ENCODE data around the gene DGKG.

Gene DGKG

DNA sequence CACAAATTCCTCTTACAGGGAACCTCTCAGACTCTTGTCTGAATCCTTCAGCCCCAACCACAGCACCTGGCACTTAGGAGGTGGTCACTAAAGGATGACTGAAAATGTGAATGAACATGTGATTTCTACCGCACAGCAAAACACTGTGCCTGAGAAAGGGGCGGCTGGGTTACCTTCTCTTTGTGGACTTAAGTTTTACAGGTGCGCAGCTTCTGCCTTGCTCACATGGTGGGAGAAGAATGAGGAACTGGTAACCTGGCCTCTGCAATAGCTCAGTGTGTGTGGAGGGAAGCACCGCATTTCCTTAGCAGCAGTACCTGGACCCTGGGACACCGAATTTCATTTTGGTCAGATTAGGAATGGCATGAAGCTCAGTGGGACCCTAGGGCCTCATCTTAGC is 243.3 kb downstream of the DGKG start:
- Histone ChIP-seq H3K9me3 (ENCODE audit: control insufficient read depth, low read depth, low read length) (no peaks in the 10 kb centered on the region), H3K4me1 (ENCODE audit: control insufficient read depth, low read depth, low read length) (peaks cover 15% of the 10 kb centered on the region), H3K27ac (ENCODE audit: low read length) (no peak overlapping the region), H3K27me3 (ENCODE audit: control insufficient read depth, insufficient read depth, low read length) (peaks cover 29% of the 10 kb centered on the region), H3K9ac (ENCODE audit: low read length) (no peak overlapping the region), H3K36me3 (ENCODE audit: control insufficient read depth, low read depth, low read length) (no peaks in the 10 kb centered on the region), H3K4me3 (ENCODE audit: low read length) (no peak overlapping the region)

DNA sequence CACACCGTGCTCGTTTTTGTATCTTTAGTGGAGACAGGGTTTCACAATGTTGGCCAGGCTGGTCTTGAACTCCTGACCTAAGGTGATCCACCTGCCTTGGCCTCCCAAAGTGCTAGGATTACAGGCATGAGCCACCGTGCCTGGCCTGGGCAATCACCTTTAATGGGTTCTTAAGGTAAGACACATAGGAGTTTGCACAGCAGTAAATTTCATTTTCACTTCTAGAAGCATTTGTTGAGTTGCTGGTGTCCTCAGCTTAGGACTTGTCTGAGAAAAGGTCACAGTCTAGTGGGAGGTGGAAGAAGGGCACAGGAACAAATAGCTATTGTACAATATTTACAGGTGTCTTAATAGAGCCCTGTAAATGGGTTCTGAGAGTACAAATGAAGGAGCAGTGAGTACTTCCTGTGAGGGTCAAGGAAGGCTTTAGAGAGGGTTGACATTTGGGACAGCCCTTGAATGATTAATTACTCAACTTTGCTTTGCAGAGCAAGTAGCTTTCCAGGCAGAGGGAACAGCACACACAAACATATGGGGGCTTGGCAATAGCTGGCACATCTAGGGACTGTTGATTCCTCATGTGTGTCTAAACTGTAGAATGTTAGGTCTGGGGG is 244.4 kb downstream of the DGKG start:
- Histone ChIP-seq H3K9ac (ENCODE audit: low read length) (no peak overlapping the region), H3K4me3 (ENCODE audit: low read length) (no peak overlapping the region), H3K4me1 (ENCODE audit: control insufficient read depth, low read depth, low read length) (peaks cover 13% of the 10 kb centered on the region), H3K36me3 (ENCODE audit: control insufficient read depth, low read depth, low read length) (no peaks in the 10 kb centered on the region), H3K27me3 (ENCODE audit: control insufficient read depth, insufficient read depth, low read length) (peaks cover 40% of the 10 kb centered on the region), H3K9me3 (ENCODE audit: control insufficient read depth, low read depth, low read length) (no peaks in the 10 kb centered on the region), H3K27ac (ENCODE audit: low read length) (no peak overlapping the region)

DNA sequence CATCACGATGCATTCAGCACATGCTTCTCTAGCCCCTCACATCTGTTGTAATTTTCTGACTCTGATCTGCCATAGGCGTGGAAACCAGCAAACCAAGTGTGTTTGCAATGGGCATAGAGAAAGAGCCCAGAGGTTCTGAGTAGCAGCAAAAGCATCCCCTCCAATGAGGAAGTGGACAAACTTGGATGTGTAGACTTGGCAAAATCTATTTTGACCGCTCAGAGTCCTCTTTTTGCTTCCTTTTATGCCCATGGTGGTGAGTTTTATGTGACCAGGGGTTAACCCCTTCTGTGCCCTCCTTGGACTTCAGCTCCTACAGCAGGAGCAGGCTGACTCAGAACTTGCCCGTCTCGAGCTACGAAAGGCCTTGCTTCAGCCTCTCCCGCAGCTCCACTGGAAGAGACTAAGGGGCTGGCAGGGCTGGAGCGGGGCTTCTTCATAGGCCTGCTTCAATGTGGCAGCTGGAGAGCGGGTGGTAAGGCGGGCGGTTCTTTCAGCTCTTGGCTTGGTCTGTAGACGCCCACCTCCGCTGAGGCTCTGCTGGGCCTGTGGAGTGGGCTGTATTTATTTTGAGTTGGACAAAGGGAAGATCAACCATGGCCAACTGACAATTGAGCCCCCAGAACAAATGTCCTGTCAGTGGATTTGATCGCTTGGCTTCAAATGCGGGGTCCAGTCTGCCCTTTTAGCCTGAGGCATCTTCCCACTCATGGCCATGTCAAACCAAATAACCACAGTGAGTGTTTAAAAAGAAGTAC is 246.6 kb downstream of the DGKG start:
- Histone ChIP-seq H3K9ac (ENCODE audit: low read length) (no peak overlapping the region), H3K27ac (ENCODE audit: low read length) (no peak overlapping the region), H3K4me3 (ENCODE audit: low read length) (no peak overlapping the region), H3K27me3 (ENCODE audit: control insufficient read depth, insufficient read depth, low read length) (peaks cover 62% of the 10 kb centered on the region), H3K9me3 (ENCODE audit: control insufficient read depth, low read depth, low read length) (no peaks in the 10 kb centered on the region), H3K4me1 (ENCODE audit: control insufficient read depth, low read depth, low read length) (no peaks in the 10 kb centered on the region), H3K36me3 (ENCODE audit: control insufficient read depth, low read depth, low read length) (no peaks in the 10 kb centered on the region)

DNA sequence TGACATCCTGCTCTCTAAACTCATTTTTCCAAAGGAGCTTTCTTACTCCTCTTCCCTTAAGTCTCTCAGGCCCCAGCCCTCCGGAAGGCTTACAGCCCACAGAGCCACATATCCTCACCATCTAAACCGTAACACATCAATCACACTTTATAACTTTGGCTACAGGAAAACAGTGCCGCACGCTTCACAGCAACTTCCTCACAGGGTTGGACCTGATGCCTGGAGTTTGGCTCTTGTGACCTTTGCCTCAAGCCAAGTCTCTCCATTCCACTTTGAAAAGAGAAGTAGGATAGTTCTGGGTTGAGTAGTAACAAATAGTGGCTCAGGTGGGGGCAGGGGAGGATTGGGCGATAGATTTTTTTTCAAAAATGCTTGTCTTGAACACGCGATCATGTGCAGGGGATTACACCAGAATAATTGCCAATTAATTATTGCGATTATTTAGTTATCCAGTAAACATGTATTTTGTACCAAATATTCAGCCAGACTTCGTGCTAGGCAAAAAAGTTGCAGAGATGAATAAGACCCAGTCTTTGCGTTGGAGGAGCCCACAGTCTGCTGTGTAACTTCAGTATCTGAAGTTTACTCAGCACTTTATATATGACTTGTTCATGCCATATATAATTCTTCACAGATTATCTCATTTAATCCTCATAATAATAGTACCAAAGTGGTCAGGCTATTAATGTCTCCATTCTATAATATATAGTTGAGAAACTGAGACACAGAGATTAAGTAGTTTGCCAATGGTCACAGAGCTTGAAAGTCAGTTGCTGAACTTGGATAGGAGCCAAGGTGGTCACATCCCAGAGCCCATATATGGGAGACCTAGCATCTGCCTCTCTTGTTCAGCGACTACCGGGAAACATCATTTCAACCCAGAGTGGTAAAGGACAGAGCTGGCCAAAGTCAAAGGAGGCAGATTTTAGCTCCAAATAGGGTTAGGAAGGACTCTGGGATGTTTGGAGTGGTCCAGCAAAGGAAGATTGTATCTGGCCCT is 250.8 kb downstream of the DGKG start:
- no peaks in the 10 kb centered on the region for H3K9me3 ChIP-seq (ENCODE audit: control insufficient read depth, low read depth, low read length)
- no peak overlapping the region for H3K27ac ChIP-seq (ENCODE audit: low read length)
- no peak overlapping the region for H3K9ac ChIP-seq (ENCODE audit: low read length)
- H3K4me3 ChIP-seq (ENCODE audit: low read length): no peak overlapping the region
- peaks cover 9% of the 10 kb centered on the region for H3K4me1 ChIP-seq (ENCODE audit: control insufficient read depth, low read depth, low read length)
- H3K27me3 ChIP-seq (ENCODE audit: control insufficient read depth, insufficient read depth, low read length): peaks cover 80% of the 10 kb centered on the region
- H3K36me3 ChIP-seq (ENCODE audit: control insufficient read depth, low read depth, low read length): no peaks in the 10 kb centered on the region

DNA sequence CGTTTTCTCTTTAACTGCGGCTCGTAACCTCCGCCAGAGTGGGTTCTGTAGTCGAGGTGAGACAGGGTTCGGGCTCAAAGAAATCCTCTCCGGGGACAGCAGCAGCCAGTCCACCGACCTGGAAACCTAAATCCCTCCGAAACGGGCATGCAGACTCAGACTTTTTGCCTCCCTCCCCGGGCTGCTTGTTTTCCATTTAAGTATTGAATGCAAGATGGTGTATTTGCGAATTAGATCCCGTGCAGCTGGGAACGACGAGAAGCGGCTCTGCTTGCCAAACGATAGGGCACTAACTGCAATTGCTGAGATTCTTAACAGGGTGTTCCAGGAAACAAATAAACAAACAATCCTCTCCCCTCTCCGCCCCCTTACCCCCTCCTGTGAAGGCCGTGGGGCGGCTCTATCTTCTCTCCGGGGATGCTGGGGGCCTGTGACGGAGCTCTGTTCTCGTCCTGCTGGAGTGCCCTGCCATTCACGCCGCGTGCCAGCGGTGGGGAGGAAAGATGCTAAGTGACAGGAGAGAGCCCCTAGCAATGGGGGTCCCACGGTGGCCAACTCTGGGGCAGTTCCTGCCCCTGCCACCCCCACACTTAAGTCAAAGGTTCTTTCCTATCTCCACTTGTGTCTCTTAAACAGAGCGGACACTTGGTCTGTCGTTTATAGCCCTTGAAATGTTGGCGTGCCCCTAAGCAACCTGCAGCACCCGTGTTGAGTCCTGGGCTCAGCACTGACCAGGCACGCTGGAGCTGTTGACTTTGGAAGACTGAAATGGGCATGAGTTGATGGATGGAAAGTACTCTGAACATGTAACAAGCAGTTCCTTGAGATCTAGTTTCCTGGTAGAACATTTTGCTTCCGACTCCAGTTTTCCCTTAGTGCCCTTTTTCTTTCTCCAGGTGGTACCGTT is 251.9 kb downstream of the DGKG start:
- Histone ChIP-seq H3K9ac (ENCODE audit: low read length) (peak overlapping the region; percentile 62), H3K4me1 (ENCODE audit: control insufficient read depth, low read depth, low read length) (peaks cover 9% of the 10 kb centered on the region), H3K9me3 (ENCODE audit: control insufficient read depth, low read depth, low read length) (no peaks in the 10 kb centered on the region), H3K4me3 (ENCODE audit: low read length) (peak overlapping the region; percentile 79), H3K27ac (ENCODE audit: low read length) (no peak overlapping the region), H3K36me3 (ENCODE audit: control insufficient read depth, low read depth, low read length) (no peaks in the 10 kb centered on the region), H3K27me3 (ENCODE audit: control insufficient read depth, insufficient read depth, low read length) (peaks cover 82% of the 10 kb centered on the region)

DNA sequence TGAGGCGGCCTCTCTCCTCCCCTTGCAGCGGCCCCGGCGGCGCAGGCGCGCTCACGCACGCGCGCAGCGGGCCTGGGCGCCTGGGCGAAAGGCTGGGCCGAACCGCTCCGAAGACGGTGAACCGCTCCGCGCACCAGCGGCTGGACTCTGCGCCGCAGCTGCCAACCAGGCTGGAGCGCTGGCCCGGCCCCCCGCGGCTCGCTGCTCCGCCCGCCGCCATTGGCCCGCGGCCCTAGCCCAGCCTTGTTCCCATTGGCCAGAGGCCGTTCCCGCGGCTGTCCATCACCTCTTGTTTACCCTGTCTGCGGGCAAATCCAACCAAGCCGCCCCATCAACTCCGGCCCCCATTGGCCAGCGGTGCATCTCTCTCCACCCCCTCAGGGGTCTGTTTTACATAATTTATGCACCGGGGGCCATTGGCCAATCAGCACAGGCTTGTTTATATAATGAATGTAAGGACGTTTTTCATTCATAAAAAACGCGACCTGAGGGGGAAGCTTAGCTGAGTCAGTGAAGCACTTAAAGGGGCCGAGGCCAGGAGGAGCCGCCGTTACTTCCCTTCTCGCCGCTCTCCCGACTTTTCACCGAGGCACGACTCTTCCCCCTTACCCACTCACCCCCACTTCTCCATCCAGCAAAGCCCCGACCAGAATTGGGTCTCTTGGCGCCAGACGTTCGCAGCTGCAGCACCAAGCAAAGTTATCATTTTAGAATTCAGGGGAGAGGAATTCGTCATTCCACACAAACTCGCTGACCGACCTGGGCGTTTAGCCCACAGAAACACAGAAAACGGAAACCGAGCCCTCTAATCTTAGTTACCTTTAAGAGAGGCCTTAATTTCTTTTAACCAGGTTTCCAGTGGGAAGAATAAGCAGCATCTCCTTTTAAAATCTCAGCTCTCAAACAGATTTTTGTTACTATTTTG is 252.8 kb downstream of the DGKG start, which contains the start of gene ETV5:
Gene ETV5, minus strand, starts transcription at position 149 of the 925 bp plus-strand sequence. CDS start 3,221 bp downstream, outside the sequence.
- Histone ChIP-seq H3K9me3 (ENCODE audit: control insufficient read depth, low read depth, low read length) (no peaks in the 10 kb centered on the region), H3K27me3 (ENCODE audit: control insufficient read depth, insufficient read depth, low read length) (peaks cover 74% of the 10 kb centered on the region), H3K4me3 (ENCODE audit: low read length) (peak within 1 kb of the TSS; percentile 80), H3K36me3 (ENCODE audit: control insufficient read depth, low read depth, low read length) (peaks cover 3% of the 10 kb centered on the region), H3K4me1 (ENCODE audit: control insufficient read depth, low read depth, low read length) (peaks cover 9% of the 10 kb centered on the region), H3K27ac (ENCODE audit: low read length) (no peak within 1 kb of the TSS), H3K9ac (ENCODE audit: low read length) (peak within 1 kb of the TSS; percentile 75)

DNA sequence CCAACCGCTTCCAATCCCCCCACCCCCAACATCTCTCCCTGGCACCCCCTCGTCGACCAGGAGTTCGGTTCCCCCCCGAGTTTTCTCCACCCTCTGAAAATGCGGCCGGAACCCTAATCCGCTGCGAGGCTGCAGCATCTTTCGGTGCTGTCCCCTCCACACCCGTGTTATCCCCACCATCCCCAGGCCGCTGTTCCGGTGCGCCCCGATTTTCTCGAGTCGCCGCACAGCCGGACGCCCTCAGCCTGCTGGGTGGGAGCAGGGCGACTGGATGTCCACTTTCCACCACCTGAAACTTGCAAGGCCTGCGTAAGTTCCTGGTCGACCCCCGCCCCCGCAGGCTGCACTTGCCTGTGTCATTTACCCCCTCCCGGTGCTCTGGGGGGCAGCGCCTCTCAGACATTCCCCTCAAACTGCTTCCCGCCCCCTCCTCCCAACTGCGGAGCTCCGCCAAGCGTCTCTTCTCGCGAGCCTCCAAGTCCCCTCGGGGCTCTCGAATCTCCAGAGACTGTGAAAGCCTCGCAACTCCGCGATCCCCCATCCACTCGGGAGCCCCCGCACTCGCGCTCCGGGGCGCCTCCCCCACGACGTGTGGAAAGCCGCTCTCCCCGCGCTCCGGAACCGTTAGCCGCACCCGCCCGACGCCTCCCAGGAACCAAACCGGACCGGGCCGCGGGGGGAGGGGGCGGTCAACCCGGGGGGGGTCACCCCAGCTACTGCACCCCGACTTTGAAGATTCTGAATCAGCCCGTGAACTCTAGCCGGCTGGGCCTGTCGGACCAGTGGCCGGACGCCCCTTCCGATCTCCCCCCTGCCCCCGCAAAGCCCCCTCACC is 253.7 kb downstream of the DGKG start:
- H3K4me3 ChIP-seq (ENCODE audit: low read length): peak overlapping the region; percentile 80
- H3K27me3 ChIP-seq (ENCODE audit: control insufficient read depth, insufficient read depth, low read length): peaks cover 65% of the 10 kb centered on the region
- no peak overlapping the region for H3K27ac ChIP-seq (ENCODE audit: low read length)
- H3K9me3 ChIP-seq (ENCODE audit: control insufficient read depth, low read depth, low read length): no peaks in the 10 kb centered on the region
- peak overlapping the region; percentile 75 for H3K9ac ChIP-seq (ENCODE audit: low read length)
- peaks cover 5% of the 10 kb centered on the region for H3K36me3 ChIP-seq (ENCODE audit: control insufficient read depth, low read depth, low read length)
- peaks cover 9% of the 10 kb centered on the region for H3K4me1 ChIP-seq (ENCODE audit: control insufficient read depth, low read depth, low read length)

DNA sequence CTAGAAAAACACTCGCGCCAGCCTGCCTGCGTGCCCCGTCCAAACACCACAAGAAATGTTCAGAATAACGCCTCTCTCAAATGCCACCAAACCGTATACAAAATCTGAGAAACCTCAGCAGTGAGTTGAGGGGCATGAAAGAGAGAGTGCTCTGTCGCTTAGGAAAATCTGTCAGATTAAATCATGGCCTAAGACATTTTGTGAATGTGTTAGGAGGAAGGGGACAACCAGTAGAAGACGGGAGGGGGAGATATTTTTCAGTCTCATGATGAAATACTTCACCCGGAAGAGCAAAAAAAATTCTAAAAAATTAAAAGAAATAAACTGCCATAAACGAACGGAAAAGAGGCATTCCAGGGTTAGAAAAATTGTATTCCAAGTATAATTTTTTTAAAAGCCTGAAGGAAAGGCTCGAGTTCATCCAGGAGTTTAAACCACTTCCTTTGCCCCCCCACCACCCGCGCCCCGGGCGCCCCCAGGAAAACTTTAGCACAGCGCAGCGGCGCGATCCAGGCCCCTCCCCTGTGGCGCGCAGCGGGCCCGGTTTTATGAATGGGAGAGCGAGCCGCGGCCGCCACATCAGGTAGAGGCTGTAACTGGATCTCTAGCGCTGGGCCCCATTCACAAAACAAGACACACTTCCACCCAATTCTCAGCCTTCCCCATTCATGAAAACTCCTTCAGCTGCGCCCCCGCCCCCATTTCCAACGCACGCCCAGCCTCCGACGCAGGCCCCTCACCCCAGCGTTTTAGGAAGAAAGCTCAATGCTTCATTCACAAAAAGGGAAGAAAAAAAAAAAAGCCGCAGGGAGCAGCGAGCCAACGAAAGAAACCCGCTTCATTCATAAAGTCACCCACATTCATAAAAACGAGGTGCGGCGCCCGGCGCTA is 254.6 kb downstream of the DGKG start:
- H3K36me3 ChIP-seq (ENCODE audit: control insufficient read depth, low read depth, low read length): peaks cover 5% of the 10 kb centered on the region
- H3K4me1 ChIP-seq (ENCODE audit: control insufficient read depth, low read depth, low read length): peaks cover 14% of the 10 kb centered on the region
- no peaks in the 10 kb centered on the region for H3K9me3 ChIP-seq (ENCODE audit: control insufficient read depth, low read depth, low read length)
- H3K27ac ChIP-seq (ENCODE audit: low read length): no peak overlapping the region
- H3K27me3 ChIP-seq (ENCODE audit: control insufficient read depth, insufficient read depth, low read length): peaks cover 56% of the 10 kb centered on the region
- H3K9ac ChIP-seq (ENCODE audit: low read length): peak overlapping the region; percentile 75
- H3K4me3 ChIP-seq (ENCODE audit: low read length): peak overlapping the region; percentile 80

DNA sequence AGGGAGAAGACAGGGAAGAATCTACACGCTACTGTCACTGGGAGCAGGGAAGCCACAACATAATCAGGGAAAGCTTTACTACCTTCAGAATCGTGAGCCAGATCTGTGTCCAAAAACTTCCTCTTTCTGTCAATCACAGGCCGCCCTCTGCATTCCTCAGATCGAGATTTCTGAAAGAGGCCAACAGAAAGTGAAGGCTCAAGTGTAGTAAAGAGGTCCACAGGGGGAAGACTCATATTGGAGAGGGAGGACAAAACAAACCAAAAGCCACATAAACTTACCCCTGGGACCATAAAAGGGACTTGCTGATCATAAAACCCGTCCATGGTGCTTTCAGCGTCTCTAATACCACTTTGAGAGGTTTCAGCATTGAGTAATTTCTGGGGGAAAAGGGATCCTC is 256.5 kb downstream of the DGKG start:
- H3K9me3 ChIP-seq (ENCODE audit: control insufficient read depth, low read depth, low read length): no peaks in the 10 kb centered on the region
- H3K9ac ChIP-seq (ENCODE audit: low read length): no peak overlapping the region
- H3K4me3 ChIP-seq (ENCODE audit: low read length): no peak overlapping the region
- peaks cover 42% of the 10 kb centered on the region for H3K27me3 ChIP-seq (ENCODE audit: control insufficient read depth, insufficient read depth, low read length)
- H3K27ac ChIP-seq (ENCODE audit: low read length): no peak overlapping the region
- H3K36me3 ChIP-seq (ENCODE audit: control insufficient read depth, low read depth, low read length): peaks cover 5% of the 10 kb centered on the region
- H3K4me1 ChIP-seq (ENCODE audit: control insufficient read depth, low read depth, low read length): peaks cover 14% of the 10 kb centered on the region
